Measurements from ENCODE around the gene NDUFS2. TPM values are rescaled to one million over a fixed set of nuclear protein-coding genes. Genes with fewer than 3 reads are reported as not detected.

NDUFS2 gene
- total and polyA plus RNA-seq, 2 experiments from 2014 or later = 104 to 135 TPM

GRCh38 chr1:161260376-161261260, 58.5 kb downstream of the NDUFS2 start:
- Histone ChIP-seq H3K36me3 (ENCODE audit: low read depth) (no peaks in the 10 kb centered on the region), H3F3A (ENCODE audit: insufficient read depth) (no peaks in the 10 kb centered on the region), H3K4me3 (no peak overlapping the region), H2AFZ (no peak overlapping the region), H3K27ac (no peak overlapping the region), H3K27me3 (replicated peaks; ENCODE audit: insufficient read depth) (peaks cover 41% of the 10 kb centered on the region), H3K9ac (no peak overlapping the region), H4K20me1 (ENCODE audit: insufficient read depth) (no peaks in the 10 kb centered on the region), H3K4me2 (ENCODE audit: unreplicated experiment) (no peak overlapping the region), H3K9me2 (ENCODE audit: insufficient read depth) (no peaks in the 10 kb centered on the region), H3K4me1 (ENCODE audit: insufficient read depth) (0 out of 2 replicates have a peak, but pooled peaks cover 4% of the 10 kb centered on the region), H3K79me2 (ENCODE audit: insufficient read depth) (no peaks in the 10 kb centered on the region), H3K9me3 (ENCODE audit: low read depth) (no peaks in the 10 kb centered on the region)
- TF ChIP-seq EZH2phosphoT487 (IDR thresholded peaks at IDR 0.05; ENCODE audit: insufficient read depth, low read depth) = no peak
- TF ChIP-seq EZH2 (IDR thresholded peaks at IDR 0.05; ENCODE audit: insufficient read depth, poor library complexity, severe bottlenecking) = no peak
- 14 to 15% methylated on average over 9 of the region's 9 CpGs for WGBS, 2 experiments (ENCODE audit: low coverage in 1 of 2, low lambda C conversion rate in 2 of 2, missing lambda C conversion rate in 2 of 2)
- in situ Hi-C loops (cut with MboI) = no loop called here
- no peak for DNase-seq

GRCh38 chr1:161261261-161262235, 59.4 kb downstream of the NDUFS2 start:
- H3K79me2 ChIP-seq (ENCODE audit: insufficient read depth) = no peaks in the 10 kb centered on the region
- H3K9ac ChIP-seq = no peak overlapping the region
- H3K27ac ChIP-seq = no peak overlapping the region
- H3K9me3 ChIP-seq (ENCODE audit: low read depth) = no peaks in the 10 kb centered on the region
- 53 to 58% methylated on average over 12 of the region's 12 CpGs for whole genome bisulfite sequencing, 2 experiments (ENCODE audit: low coverage in 1 of 2, low lambda C conversion rate in 2 of 2, missing lambda C conversion rate in 2 of 2)
- H3K27me3 ChIP-seq (replicated peaks; ENCODE audit: insufficient read depth) = peaks cover 41% of the 10 kb centered on the region
- H3K4me1 ChIP-seq (ENCODE audit: insufficient read depth) = 0 out of 2 replicates have a peak, but pooled peaks cover 4% of the 10 kb centered on the region
- H3K4me2 ChIP-seq (ENCODE audit: unreplicated experiment) = no peak overlapping the region
- in situ Hi-C loops (cut with MboI) = no loop called here
- H3K4me3 ChIP-seq = no peak overlapping the region
- H4K20me1 ChIP-seq (ENCODE audit: insufficient read depth) = no peaks in the 10 kb centered on the region
- no peak overlapping the region for H2AFZ ChIP-seq
- no peaks in the 10 kb centered on the region for H3F3A ChIP-seq (ENCODE audit: insufficient read depth)
- no peaks in the 10 kb centered on the region for H3K36me3 ChIP-seq (ENCODE audit: low read depth)
- H3K9me2 ChIP-seq (ENCODE audit: insufficient read depth) = no peaks in the 10 kb centered on the region
- peak; percentile 23 for DNase-seq
- no peak for TF ChIP-seq EZH2 (IDR thresholded peaks at IDR 0.05; ENCODE audit: insufficient read depth, poor library complexity, severe bottlenecking)
- no peak for TF ChIP-seq EZH2phosphoT487 (IDR thresholded peaks at IDR 0.05; ENCODE audit: insufficient read depth, low read depth)

Small RNA genes within 50 kb of the gene (microRNA-seq; reads per million reads assigned to microRNA genes)
- gene MIR5187 (ENCODE audit: borderline number of aligned reads) = not detected

Other genes with a start within 250 kb of the NDUFS2 start
- gene ITLN2, start 247.6 kb upstream of the NDUFS2 start, total RNA-seq (2014; rRNA removed; shearing (Covaris generic)) = not detected in 2 replicates
- not detected in 2 replicates for gene ITLN2, start 247.6 kb upstream of the NDUFS2 start, polyA plus RNA-seq (2016; fragmentation: Nextera tagmentation; extraction: Ambion mirVana)
- gene F11R, start 181.2 kb upstream of the NDUFS2 start, total RNA-seq (2014; rRNA removed; shearing (Covaris generic)) = 0.76 and 1.5 TPM in 2 replicates
- 0.52 and 0.53 TPM in 2 replicates for gene F11R, start 181.2 kb upstream of the NDUFS2 start, polyA plus RNA-seq (2016; fragmentation: Nextera tagmentation; extraction: Ambion mirVana)
- gene TSTD1, start 163.4 kb upstream of the NDUFS2 start, total RNA-seq (2014; rRNA removed; shearing (Covaris generic)) = not detected in 2 replicates
- gene TSTD1, start 163.4 kb upstream of the NDUFS2 start, polyA plus RNA-seq (2016; fragmentation: Nextera tagmentation; extraction: Ambion mirVana) = not detected in 2 replicates
- gene USF1, start 156.4 kb upstream of the NDUFS2 start, total RNA-seq (2014; rRNA removed; shearing (Covaris generic)) = 53.2 and 68.4 TPM in 2 replicates
- 12.2 and 17.1 TPM in 2 replicates for gene USF1, start 156.4 kb upstream of the NDUFS2 start, polyA plus RNA-seq (2016; fragmentation: Nextera tagmentation; extraction: Ambion mirVana)
- not detected in 2 replicates for gene ARHGAP30, start 132.5 kb upstream of the NDUFS2 start, total RNA-seq (2014; rRNA removed; shearing (Covaris generic))
- 0.21 and 0.29 TPM in 2 replicates for gene ARHGAP30, start 132.5 kb upstream of the NDUFS2 start, polyA plus RNA-seq (2016; fragmentation: Nextera tagmentation; extraction: Ambion mirVana)
- gene NECTIN4, start 112.8 kb upstream of the NDUFS2 start, total RNA-seq (2014; rRNA removed; shearing (Covaris generic)) = 0.54 TPM in 1 of 2 replicates, not detected in the other
- 0.40 and 0.54 TPM in 2 replicates for gene NECTIN4, start 112.8 kb upstream of the NDUFS2 start, polyA plus RNA-seq (2016; fragmentation: Nextera tagmentation; extraction: Ambion mirVana)
- 3.7 and 5.6 TPM in 2 replicates for gene KLHDC9, start 104.0 kb upstream of the NDUFS2 start, total RNA-seq (2014; rRNA removed; shearing (Covaris generic))
- gene KLHDC9, start 104.0 kb upstream of the NDUFS2 start, polyA plus RNA-seq (2016; fragmentation: Nextera tagmentation; extraction: Ambion mirVana) = 3.2 and 3.3 TPM in 2 replicates
- gene PFDN2, start 84.3 kb upstream of the NDUFS2 start, total RNA-seq (2014; rRNA removed; shearing (Covaris generic)) = 32.4 and 35.9 TPM in 2 replicates
- gene PFDN2, start 84.3 kb upstream of the NDUFS2 start, polyA plus RNA-seq (2016; fragmentation: Nextera tagmentation; extraction: Ambion mirVana) = 121 and 125 TPM in 2 replicates
- gene NIT1, start 84.3 kb upstream of the NDUFS2 start, total RNA-seq (2014; rRNA removed; shearing (Covaris generic)) = 16.6 and 24.3 TPM in 2 replicates
- gene NIT1, start 84.3 kb upstream of the NDUFS2 start, polyA plus RNA-seq (2016; fragmentation: Nextera tagmentation; extraction: Ambion mirVana) = 30.4 and 30.9 TPM in 2 replicates
- 30.4 and 36.7 TPM in 2 replicates for gene DEDD, start 69.7 kb upstream of the NDUFS2 start, total RNA-seq (2014; rRNA removed; shearing (Covaris generic))
- 37.8 and 38.4 TPM in 2 replicates for gene DEDD, start 69.7 kb upstream of the NDUFS2 start, polyA plus RNA-seq (2016; fragmentation: Nextera tagmentation; extraction: Ambion mirVana)
- gene UFC1, start 48.4 kb upstream of the NDUFS2 start, total RNA-seq (2014; rRNA removed; shearing (Covaris generic)) = 42.6 and 86.2 TPM in 2 replicates
- 89.5 and 89.6 TPM in 2 replicates for gene UFC1, start 48.4 kb upstream of the NDUFS2 start, polyA plus RNA-seq (2016; fragmentation: Nextera tagmentation; extraction: Ambion mirVana)
- 6.3 and 10.5 TPM in 2 replicates for gene USP21, start 42.9 kb upstream of the NDUFS2 start, total RNA-seq (2014; rRNA removed; shearing (Covaris generic))
- gene USP21, start 42.9 kb upstream of the NDUFS2 start, polyA plus RNA-seq (2016; fragmentation: Nextera tagmentation; extraction: Ambion mirVana) = 16.0 and 16.5 TPM in 2 replicates
- gene PPOX, start 35.9 kb upstream of the NDUFS2 start, total RNA-seq (2014; rRNA removed; shearing (Covaris generic)) = 18.8 and 36.2 TPM in 2 replicates
- gene PPOX, start 35.9 kb upstream of the NDUFS2 start, polyA plus RNA-seq (2016; fragmentation: Nextera tagmentation; extraction: Ambion mirVana) = 21.5 and 25.9 TPM in 2 replicates
- 33.3 and 34.5 TPM in 2 replicates for gene B4GALT3, start 24.9 kb upstream of the NDUFS2 start, total RNA-seq (2014; rRNA removed; shearing (Covaris generic))
- gene B4GALT3, start 24.9 kb upstream of the NDUFS2 start, polyA plus RNA-seq (2016; fragmentation: Nextera tagmentation; extraction: Ambion mirVana) = 30.6 and 31.3 TPM in 2 replicates
- gene ADAMTS4, start 3.3 kb upstream of the NDUFS2 start, total RNA-seq (2014; rRNA removed; shearing (Covaris generic)) = 5.9 and 9.8 TPM in 2 replicates
- 5.3 and 7.2 TPM in 2 replicates for gene ADAMTS4, start 3.3 kb upstream of the NDUFS2 start, polyA plus RNA-seq (2016; fragmentation: Nextera tagmentation; extraction: Ambion mirVana)
- gene FCER1G, start 12.9 kb downstream of the NDUFS2 start, total RNA-seq (2014; rRNA removed; shearing (Covaris generic)) = not detected in 2 replicates
- gene FCER1G, start 12.9 kb downstream of the NDUFS2 start, polyA plus RNA-seq (2016; fragmentation: Nextera tagmentation; extraction: Ambion mirVana) = 0.49 TPM in 1 of 2 replicates, not detected in the other
- gene APOA2, start 21.3 kb downstream of the NDUFS2 start, total RNA-seq (2014; rRNA removed; shearing (Covaris generic)) = not detected in 2 replicates
- not detected in 2 replicates for gene APOA2, start 21.3 kb downstream of the NDUFS2 start, polyA plus RNA-seq (2016; fragmentation: Nextera tagmentation; extraction: Ambion mirVana)
- 6.5 and 19.1 TPM in 2 replicates for gene TOMM40L, start 23.7 kb downstream of the NDUFS2 start, total RNA-seq (2014; rRNA removed; shearing (Covaris generic))
- gene TOMM40L, start 23.7 kb downstream of the NDUFS2 start, polyA plus RNA-seq (2016; fragmentation: Nextera tagmentation; extraction: Ambion mirVana) = 5.7 and 5.8 TPM in 2 replicates
- gene NR1I3, start 35.8 kb downstream of the NDUFS2 start, total RNA-seq (2014; rRNA removed; shearing (Covaris generic)) = not detected in 2 replicates
- gene NR1I3, start 35.8 kb downstream of the NDUFS2 start, polyA plus RNA-seq (2016; fragmentation: Nextera tagmentation; extraction: Ambion mirVana) = 0.70 TPM in 1 of 2 replicates, not detected in the other
- gene PCP4L1, start 56.4 kb downstream of the NDUFS2 start, total RNA-seq (2014; rRNA removed; shearing (Covaris generic)) = not detected in 2 replicates
- not detected in 2 replicates for gene PCP4L1, start 56.4 kb downstream of the NDUFS2 start, polyA plus RNA-seq (2016; fragmentation: Nextera tagmentation; extraction: Ambion mirVana)
- 0.11 TPM in 1 of 2 replicates, not detected in the other for gene MPZ, start 107.6 kb downstream of the NDUFS2 start, total RNA-seq (2014; rRNA removed; shearing (Covaris generic))
- not detected in 2 replicates for gene MPZ, start 107.6 kb downstream of the NDUFS2 start, polyA plus RNA-seq (2016; fragmentation: Nextera tagmentation; extraction: Ambion mirVana)
- 17.4 and 39.2 TPM in 2 replicates for gene SDHC, start 112.0 kb downstream of the NDUFS2 start, total RNA-seq (2014; rRNA removed; shearing (Covaris generic))
- 175 and 211 TPM in 2 replicates for gene SDHC, start 112.0 kb downstream of the NDUFS2 start, polyA plus RNA-seq (2016; fragmentation: Nextera tagmentation; extraction: Ambion mirVana)
- not detected in 2 replicates for gene CFAP126, start 165.5 kb downstream of the NDUFS2 start, total RNA-seq (2014; rRNA removed; shearing (Covaris generic))
- gene CFAP126, start 165.5 kb downstream of the NDUFS2 start, polyA plus RNA-seq (2016; fragmentation: Nextera tagmentation; extraction: Ambion mirVana) = not detected in 2 replicates